ENCODE measurements around the gene REEP2. TPM values are rescaled to one million over a fixed set of nuclear protein-coding genes. Genes with fewer than 3 reads are reported as not detected.

The REEP2 gene
- total RNA-seq, 1 experiment from 2014 or later = 0.05 TPM

GRCh38 chr5:138448481-138449398 lies 9.9 kb downstream of the REEP2 start:
- no peak for DNase-seq (ENCODE audit: low spot score)

- peak; percentile 93 for DNase-seq (ENCODE audit: low spot score)
Measured at GRCh38 chr5:138449501-138450239, 10.8 kb downstream of the REEP2 start.

- no peak for DNase-seq (ENCODE audit: low spot score)
Measured at GRCh38 chr5:138450971-138451370, 12.1 kb downstream of the REEP2 start.

- DNase-seq (ENCODE audit: low spot score) = no peak
Measured at GRCh38 chr5:138452720-138453119, 13.9 kb downstream of the REEP2 start.

- no peak for DNase-seq (ENCODE audit: low spot score)
Measured at GRCh38 chr5:138453590-138453989, 14.7 kb downstream of the REEP2 start.

GRCh38 chr5:138454121-138454520 lies 15.3 kb downstream of the REEP2 start:
- no peak for DNase-seq (ENCODE audit: low spot score)

- DNase-seq (ENCODE audit: low spot score) = no peak
Measured at GRCh38 chr5:138455232-138455930, 16.5 kb downstream of the REEP2 start.

- no peak for DNase-seq (ENCODE audit: low spot score)
Measured at GRCh38 chr5:138457531-138458275, 18.8 kb downstream of the REEP2 start.

GRCh38 chr5:138458384-138458783 lies 19.5 kb downstream of the REEP2 start:
- no peak for DNase-seq (ENCODE audit: low spot score)

- DNase-seq (ENCODE audit: low spot score) = no peak
Measured at GRCh38 chr5:138458856-138459255, 20.0 kb downstream of the REEP2 start.

GRCh38 chr5:138459311-138459933 lies 20.6 kb downstream of the REEP2 start:
- no peak for DNase-seq (ENCODE audit: low spot score)

GRCh38 chr5:138460032-138460693 lies 21.3 kb downstream of the REEP2 start:
- DNase-seq (ENCODE audit: low spot score) = no peak

- no peak for DNase-seq (ENCODE audit: low spot score)
Measured at GRCh38 chr5:138461343-138462125, 22.7 kb downstream of the REEP2 start.

GRCh38 chr5:138463419-138464007 lies 24.7 kb downstream of the REEP2 start:
- no peak for DNase-seq (ENCODE audit: low spot score)

GRCh38 chr5:138464008-138464387 lies 25.1 kb downstream of the REEP2 start:
- DNase-seq (ENCODE audit: low spot score) = peak; percentile 94

GRCh38 chr5:138464388-138465260 lies 25.8 kb downstream of the REEP2 start:
- DNase-seq (ENCODE audit: low spot score) = peak; percentile 97

GRCh38 chr5:138465261-138466124 lies 26.6 kb downstream of the REEP2 start, which contains the start of gene EGR1:
EGR1 (plus strand) TSS chr5:138465479; CDS start chr5:138465762, 283 bp downstream.
- DNase-seq (ENCODE audit: low spot score) = peak; percentile 93

Measured in HT-29 (cell line).